ENCODE results near the gene SLC6A17.

Gene SLC6A17

DNA sequence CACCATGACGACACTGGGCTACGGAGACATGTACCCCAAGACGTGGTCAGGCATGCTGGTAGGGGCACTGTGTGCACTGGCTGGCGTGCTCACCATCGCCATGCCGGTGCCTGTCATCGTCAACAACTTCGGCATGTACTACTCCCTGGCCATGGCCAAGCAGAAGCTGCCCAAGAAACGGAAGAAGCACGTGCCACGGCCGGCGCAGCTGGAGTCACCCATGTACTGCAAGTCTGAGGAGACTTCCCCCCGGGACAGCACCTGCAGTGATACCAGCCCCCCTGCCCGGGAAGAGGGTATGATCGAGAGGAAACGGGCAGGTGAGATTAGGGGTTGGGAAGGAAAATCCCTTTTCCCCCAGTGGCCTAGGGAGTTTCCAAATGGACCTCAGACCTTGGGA, 73.3 kb downstream of the SLC6A17 start:
- no peak for DNase-seq

DNA sequence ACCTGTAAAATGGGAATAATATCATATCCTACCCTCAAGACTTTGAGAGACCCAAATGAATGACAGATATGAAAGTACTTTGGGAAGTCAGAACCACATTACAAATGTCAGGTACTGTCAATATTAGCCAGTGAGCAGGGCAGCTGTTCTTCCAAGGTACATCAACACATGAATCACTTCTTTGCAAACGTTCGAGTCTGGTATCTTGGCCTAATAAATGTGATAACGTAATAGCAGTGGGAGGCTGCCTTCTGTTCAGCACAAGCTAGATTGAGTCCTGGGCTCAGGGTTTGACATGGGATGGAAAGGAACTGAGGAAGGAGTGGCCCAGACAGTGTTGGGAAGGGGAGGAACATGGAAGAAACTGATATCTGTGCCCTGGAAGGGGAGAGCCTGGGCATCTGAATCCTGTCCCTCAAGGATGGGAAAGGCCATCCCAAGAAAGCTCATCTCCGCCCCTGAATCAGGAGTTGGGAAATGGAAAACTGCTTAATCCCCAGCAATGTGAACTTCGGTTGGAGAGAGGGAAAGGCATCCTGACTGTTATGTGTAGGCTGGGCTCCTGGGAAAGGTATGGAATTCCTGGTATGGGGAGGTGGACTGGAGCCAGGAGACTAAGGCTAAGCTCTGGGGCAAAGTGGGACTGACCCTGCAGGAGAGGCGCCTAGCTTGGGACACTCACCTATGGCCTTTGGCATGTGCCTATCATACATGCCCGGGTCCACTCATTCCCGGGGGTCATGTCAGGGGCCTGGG, 74.1 kb downstream of the SLC6A17 start:
- no peak for DNase-seq

DNA sequence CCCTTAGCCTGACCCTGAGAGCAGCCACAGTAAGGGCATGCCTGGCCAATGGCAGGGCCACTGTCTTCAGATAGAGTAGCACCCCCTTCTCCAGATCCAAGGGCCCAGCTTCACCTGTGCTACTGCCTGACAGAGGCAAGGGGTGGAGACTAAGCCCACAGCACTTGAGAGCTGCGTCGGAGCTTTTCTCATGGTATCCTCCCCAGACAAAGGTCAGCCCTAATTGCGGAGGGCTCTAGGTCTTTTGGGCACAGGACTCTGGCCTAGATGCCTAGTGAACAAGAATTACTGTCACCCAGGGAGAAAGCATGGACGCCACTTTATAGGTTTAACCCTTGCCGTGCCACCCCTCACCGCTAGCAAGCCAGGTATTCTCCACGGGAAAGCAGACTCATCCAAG, 74.9 kb downstream of the SLC6A17 start:
- DNase-seq = no peak

DNA sequence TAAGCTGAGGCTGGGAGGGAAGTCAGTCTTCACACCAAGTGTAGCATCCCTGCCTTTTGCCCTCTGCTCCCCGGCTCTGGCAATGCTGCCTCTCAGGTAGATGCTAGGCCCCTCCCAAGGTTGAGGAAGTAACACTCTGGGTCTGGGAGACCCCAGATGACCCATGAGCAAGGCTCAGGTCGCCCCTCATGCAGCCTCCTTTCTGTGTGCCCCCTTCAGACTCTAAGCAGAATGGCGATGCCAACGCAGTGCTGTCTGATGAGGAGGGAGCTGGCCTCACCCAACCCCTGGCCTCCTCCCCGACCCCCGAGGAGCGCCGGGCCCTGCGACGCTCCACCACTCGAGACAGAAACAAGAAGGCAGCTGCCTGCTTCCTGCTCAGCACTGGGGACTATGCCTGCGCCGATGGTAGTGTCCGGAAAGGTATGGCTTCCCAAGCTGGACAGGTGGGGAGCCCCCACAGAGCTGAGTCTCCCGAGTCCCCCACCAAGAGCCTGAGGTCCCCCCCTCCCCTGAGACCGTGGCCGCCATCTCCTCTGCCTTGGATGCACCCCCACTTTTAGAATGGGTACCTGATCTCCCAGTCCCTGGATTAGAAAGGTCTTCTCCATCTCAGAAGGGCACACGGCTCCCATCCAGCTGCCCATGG, 75.6 kb downstream of the SLC6A17 start:
- no peak for DNase-seq

DNA sequence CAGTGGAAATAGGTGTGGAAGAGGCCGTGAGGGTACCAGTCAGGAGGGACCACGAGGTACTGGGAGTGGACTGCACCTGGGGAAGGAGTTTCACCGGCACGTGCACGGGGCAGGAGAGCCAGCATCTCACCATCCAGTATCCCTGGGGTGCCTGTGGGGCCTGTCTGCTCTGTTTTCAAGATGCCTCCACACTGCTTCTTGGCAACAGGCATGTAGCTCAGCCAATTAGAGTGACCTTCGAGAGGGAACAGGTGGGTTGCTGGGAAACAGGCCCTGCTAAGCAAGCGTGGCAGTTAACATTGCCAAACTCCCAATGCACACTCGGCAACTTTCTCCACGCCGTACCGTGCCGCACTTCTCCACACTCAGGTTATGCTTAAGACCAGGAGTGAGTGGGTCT, 77.5 kb downstream of the SLC6A17 start:
- no peak for DNase-seq

DNA sequence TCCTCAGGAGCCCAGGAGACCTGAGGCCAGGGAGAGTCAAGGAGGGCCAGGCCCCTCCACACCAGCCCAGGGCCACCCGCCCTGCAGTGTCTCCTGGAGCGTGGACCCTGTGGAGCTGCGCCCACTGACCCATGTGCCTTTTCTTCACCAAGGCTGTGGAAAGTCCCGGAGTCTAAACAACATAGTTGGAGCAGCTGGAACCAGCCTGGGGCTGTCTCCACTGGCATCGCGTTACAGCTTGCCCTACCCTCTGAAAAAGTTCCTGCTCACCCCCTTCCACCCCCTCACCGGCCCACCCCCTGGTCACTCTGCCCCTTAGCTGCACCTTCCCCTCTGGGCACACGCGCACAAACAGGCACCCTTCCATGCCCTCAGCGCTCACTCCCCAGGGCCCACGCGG, 78.1 kb downstream of the SLC6A17 start:
- no peak for DNase-seq

DNA sequence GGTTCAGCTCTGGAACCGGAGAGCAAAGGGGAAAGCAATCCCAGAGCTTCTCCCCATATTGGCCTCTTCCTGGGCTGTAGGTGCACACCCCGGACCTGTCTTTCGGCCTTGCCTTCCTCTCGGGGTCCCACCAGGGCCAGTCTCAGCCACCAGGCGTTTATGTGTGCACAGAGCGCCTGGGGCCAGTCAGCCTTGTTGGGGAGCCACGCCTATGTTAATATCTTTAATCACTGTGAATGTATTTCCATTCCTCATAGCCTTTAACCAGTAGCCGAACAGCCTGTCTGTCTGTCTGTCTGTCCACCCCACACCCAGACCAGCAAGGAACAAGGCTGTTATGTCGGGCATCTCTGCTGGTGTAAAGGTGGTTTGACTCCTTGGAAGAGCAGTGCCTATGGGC, 78.6 kb downstream of the SLC6A17 start:
- DNase-seq = no peak

DNA sequence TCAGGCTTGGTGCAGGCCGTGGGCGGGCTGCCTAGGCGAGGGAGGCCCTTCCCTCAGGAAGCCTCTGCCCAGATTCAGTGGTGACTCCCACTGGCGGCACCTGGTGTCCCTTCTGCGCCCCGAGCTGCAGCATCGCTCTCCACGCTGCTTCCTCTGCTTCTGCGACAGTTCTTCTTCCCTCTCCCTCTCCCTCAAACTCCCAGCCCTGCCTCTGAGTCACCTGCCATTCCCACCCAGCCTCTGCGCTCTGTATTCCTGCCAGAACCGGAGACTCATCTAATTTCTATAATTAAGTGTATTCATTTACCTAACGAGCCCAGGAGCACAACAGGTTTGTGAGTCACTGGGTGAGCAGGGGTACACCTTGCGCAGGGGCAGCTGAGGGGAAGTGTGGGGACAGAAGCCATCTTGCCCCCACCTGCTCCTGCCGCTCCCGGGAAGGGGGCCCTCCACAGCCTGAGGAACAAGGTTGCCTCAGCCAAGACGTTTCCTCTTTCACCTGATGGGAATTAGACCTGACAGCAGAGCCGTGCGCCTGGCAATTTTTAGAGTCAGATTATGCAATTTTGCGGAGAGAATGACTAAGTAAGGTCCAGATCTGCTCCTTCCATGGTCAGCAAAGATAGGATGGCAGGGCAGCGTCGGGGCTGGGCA, 79.2 kb downstream of the SLC6A17 start:
- DNase-seq = no peak

DNA sequence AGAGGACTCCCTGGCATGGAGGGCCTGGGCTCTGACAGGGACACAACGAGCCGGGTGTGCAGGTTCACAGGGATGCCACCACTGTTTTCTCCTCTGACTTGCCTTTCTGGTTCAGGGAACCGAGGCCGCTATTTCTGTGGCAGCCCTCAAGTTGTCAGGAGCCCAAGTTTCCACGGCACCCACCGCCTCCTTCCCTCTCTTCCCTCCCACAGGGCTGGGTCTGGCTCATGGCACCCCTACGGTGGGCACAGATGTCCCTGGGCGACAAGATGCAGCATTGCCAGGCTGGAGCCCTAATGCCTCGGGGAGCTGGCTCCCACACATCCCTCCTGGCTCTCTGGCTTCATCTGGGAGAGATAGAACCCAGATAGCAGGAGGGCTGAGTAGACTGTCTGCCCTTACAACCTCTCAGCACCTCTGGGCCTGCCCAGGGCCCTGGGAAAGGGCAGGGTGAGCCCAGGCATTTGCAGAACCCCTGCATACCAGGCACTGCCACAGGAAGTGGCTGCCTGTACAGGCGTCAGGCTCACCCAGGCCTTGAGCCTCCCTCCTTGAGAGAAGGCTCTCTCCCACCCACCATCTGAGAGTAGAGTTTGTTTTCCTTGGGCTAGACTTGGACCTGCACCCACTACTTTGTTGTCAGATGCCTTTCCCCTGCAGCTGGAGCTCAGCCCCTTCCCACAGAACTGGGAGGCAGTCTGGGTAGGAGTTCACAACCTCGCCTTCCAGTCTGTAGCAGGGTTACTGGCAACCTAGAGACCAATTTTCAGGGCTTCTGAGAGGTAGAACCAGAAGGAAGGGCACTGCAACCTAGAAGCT, 80.3 kb downstream of the SLC6A17 start:
- no peak for DNase-seq

DNA sequence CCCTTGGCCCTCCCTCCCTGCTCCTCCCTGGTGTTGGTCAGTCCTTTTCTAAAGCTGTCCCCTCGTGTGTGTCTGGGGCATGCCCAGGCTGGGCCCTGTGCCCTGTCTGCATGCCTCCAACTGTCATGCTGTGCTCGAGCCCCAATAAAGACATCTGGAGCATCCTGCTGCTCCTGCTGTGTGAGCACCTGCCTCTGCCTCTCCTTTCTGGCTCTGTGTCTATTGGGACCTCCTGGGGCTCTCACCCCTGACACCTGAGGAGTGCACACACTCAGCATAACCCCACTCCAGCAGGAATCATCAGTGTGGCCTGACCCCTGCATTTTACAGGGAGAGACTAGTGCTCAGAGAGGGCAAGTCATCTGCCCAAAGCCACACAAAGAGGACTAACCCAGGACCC, 83.6 kb downstream of the SLC6A17 start:
- DNase-seq = no peak

DNA sequence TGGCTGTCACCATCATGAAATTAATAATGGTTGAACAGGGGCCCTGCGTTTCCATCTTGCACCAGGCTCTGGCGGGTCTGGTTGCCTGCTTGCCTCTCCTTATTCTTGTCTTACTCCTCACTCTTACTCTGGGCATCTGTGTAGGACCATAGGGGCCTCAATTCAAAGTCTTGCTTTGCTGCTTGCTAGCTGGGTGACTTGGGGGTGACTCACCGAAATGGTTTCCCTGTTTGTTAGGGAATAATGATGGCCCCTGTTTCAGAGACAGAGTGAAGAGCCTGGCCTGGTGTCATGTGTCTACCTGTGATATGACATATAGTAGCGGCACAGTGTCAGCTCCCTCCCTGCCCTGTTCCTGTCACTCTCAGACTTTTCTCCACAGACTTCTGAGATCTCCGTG, 84.4 kb downstream of the SLC6A17 start:
- no peak for DNase-seq

DNA sequence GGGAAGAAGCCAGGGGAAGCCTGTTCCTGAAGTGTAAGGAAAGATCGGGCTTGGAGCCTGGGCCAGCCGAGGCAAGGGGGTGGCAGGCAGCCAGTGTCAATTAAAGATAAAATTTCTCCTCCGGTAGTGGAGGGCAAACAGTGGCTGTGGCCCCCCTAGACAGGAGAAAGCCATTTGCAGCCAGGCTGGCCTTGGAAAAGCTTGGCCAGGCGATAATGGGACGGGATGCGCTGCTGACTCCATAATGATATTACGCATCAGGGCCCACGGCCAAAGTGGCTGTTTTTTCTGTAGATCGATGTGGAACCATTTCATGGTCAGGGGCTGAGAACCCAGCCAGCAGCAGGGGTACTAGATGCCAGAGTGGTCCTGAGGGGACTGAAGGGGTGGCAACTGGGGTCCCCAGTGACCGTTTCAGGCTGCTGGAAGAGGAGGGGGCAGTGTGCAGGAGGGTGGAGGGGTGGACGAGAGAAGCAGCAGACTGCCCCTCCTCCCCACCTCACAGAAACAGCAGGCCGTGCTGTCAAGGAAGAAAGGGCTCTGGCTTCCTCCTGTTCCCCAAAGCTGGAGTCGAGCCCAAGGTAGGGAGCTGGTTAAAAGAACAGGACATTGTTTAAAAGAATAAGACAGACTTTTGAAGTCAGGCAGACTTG, 85.0 kb downstream of the SLC6A17 start:
- DNase-seq = no peak

DNA sequence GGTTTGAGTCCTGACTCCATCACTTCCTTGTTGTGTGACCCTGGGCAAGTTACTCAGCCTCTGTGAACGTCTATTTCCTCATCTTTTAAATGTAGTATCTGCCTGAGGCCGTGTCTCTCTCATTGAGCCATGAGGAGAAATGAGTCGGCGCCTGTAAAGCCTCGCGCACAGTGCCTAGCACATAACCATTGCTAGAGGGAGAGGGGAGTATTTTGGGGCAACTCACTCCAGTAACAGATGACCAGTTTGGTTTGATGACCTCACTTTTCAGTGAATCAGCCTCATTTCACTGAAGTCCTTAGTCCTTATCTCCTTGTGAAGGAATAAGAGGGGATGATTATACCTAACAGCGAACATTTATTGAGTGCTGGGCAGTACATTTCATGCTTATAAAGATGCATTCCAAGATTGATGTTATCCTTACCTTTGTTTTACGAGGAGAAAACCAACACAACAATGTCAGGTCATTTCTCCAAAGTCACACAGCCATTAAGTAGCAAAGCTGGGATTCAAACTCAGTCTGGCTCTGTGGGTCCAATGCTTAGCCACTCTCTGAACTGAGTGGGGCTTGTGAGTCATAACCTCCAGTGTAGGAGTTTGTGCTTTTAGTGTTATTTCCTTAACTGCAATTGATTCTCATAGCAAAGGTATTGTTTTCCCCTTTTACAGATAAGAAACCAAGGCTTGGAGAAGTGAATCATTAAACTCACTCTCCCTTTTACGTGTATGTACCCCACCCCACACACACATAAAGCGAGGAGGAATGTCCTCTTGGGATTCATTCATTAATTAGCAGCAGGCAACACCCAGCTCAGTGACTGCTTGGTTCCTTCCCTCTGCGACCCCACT, 85.8 kb downstream of the SLC6A17 start:
- DNase-seq = no peak

DNA sequence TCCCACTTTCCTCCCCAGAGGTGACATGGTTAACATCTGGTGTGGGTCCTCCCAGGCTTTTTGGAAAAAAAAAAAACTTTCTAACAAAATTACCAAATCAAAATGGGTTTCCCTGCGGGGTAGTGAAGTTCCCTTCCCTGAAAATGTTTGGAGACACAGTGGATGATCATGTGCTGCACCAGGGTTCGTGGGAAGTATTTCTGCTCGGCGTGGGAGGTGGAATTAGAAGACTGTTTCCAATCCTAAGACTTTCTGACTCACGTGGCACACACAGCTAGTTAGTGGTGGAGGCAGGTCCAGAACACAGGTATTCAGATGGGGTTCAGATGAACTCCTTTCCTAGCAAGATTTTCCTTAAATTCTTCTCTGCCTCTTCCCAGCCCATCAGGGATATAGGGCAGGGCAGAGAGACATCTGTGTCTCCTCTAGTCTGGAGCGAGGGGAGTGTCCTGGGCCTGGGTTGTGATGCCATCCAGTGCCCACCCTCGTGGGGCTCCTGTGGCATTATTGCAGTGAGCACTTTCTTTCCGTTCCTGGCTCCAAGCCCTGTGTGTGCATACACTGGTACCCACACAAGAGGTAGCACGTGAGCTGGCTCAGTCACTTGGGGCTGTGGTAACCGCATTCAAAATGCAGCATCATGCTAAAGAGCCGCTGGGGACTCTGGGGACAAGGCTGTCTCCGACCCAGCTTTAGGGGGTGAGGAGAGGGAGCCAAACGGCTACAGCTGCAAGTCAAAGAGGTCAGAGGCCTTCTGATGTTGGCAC, 87.3 kb downstream of the SLC6A17 start:
- DNase-seq = no peak

DNA sequence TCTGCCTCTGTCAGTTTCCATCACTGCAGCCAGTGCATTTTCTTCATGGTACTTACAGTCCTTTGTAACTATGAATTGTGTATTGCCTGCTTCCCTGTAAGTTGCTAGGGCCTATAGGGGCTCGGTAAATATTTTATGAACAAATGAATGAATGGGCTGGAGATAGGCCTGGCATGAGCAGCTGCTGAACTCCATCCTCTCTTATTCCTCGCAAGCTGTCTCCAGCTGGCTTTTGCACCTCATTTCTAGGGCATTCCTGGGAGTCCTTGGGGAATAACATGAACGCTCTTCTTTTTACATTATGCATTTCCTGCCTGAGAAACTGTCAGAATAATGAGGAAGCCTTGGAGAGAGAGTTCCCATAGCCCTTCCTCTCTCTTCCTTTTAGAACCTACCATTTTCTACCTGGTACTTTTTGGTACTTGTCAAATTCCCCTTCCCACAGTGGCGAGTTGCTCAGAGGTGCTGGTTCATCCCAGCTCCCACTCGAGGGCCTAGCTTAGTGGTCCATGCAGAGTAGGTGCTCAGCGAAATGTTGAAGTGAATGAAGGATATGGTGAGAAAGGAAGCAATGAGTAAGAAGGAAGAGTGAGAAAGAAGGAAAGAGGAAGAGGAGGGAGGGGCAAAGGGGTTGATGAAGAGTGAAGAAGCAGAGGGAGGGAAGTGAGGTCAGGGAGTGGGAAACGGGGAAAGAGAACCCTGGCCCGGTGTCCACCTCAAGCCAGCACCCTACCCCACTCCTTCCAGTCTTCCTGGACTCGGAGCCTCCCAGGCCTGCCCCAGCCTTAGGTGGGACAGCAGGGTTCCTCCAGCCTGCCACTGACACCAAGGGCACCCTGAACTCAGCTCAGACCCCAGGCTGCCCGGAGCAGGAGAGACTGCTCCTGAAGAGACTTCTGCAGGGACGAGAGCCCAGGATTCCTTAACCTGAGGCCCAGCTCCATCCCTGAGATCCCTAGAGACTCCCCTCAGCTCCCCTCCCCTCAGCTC, 89.4 kb downstream of the SLC6A17 start:
- DNase-seq = no peak

DNA sequence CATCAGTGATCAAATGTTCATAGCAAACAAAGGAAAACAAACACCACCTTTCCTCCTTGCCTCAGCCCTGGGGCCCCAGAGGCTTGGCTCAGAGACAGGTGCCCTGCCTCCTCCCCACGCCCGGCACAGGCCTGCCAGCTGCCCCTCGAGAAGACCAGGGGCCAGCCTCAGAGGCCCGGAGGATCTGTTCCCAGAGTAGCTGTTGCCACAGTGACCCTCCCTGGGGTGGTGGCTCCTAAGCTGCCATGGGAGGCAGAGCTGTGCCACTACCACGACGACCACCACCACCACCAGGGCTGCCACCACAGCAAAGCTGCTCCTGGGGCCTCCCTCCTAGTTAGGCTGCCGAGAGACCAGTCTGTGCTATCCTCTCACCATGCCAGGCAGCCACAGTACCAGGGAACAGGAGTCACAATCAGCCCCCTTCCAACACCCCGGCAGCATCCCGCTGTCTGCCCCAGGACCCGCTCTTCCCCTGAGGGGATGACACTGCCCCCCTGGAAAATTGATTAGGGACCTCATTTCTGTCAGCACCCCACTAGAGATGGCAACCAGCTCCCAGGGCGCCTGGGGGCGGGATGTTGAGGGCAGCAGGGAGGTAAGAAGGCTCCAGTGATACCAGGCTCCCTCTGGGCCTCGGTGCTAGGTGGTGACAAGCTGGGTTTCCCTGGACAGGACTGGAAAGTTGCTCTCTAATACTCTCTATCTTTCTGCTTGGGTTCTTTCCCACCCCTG, 90.3 kb downstream of the SLC6A17 start:
- DNase-seq = no peak

DNA sequence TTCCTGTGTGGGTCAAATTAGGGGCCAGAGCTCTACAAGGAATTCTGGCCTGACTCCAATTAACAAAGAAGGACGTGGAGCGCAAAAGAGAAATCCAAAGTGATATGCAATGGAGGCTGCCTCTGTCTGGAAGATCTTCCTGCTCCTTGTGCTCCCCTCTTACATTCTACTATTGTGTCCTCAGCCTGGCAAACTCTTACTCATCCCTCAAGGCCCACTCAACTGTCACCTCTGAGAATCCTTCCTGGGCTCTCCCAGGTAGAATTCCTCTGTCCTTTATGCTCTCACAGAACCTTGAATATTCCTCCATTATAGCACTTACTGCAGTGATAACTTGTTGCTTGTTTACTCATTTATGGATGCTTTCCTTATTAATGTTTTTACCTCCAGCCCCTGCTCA, 91.2 kb downstream of the SLC6A17 start:
- DNase-seq = no peak

DNA sequence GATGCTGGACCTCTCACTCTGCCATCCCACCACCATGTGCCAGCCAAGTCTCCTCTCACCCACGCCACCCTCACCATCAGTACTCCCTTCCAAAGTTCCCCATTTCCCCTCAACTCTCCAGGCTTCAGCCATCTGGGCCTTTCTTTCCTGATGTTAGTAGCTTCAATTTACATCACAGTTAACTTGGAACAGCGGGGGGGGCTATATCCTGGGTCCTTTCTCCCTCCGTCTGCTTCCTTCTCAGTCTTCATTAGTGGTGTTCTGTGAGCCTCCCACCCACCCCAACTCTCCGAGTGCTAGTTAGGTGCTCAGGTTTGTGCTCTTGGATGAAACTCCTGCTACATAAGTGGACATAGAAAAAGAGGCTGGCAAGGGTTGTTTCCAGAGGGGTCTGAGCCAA, 91.8 kb downstream of the SLC6A17 start:
- no peak for DNase-seq

DNA sequence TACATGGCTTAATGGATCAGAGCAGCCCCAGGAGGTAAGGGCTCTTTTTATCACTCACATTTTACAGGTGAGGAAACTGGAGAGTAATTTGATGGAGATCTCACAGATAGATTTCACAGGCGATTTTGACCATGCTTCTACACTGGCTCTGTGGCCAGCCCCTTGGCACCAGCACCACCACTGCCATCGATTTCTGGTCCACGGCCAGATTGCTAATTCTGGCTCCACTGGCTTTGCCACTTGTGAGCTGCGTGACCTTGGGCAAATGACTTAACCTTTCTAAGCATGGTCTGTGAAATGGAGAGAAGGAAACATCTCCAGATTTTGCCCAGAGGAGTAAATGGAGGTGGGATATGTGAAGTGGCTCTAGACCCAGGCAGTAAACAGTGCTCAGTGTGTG, 92.4 kb downstream of the SLC6A17 start:
- no peak for DNase-seq
